Stimulated activated CD8-positive, alpha-beta memory T cell treated with anti-CD3 and anti-CD28 coated beads, Interleukin-12 subunit alpha, Interleukin-12 subunit beta, amount 100 ng/mL, for 24 hours (primary cell): ENCODE measurements around the gene DRC7.
A peak's percentile ranks its signal among the peaks of the same experiment; 100 is the strongest.

Experiments used
- DNase-seq: peaks from one replicate; pipeline ENCODE4 v3.0.0-alpha.2; 2020; ENCODE audit errors: extremely low read depth

Gene DRC7

DNA sequence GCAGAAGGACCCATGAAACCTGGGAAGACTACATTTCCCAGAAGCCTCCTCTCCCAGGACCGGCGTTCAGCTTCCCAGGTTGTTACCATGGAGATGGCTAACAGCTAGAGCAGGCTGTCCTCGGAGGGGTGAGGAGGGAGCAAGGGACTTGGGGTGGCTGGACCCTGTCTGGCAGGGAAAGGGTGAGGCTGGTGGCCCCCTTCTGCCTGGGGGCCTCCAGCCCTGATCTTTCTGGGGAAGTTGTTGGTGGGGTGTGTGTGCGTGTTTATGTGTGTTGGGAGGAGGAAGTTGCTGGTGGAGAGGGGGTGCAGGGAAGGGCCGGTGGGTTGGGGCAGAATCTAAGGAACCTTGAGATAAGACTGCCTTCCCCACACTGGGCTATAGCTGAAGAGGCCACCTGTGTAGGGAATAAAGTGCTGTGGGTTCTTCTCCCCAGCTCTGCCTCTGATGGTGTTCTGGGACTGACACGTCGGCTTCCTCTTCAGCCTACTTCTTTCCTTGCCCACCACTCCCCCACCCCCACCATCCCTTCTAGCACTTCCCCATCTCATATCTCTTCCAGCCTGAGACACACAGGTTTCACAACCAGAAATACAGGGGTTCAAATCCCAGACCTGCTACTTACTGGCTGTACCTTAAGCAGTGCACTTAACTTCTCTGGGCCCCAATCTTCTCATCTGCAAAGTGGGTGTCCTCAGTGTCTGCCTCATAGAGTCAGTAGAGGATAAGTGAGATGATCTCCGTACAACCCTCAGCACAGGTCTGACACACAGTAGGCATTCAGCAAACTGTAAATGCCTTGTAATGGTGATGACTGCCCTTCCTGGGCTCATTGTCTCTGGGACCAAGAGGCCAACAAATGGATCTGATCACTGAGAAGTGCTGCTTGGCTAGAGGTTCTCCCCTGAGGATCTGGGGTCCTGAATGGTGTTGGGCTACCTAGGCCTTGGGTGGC lies at the start of gene DRC7:
DRC7 (plus strand) TSS at position 82 of the 955 bp plus-strand sequence. CDS start 3,144 bp downstream, outside the sequence.
- DNase-seq = no peak

GRCh38 chr16:57645169-57645568 lies 49.4 kb upstream of the DRC7 start:
- DNase-seq = no peak

- DNase-seq = no peak
Measured at GRCh38 chr16:57645691-57646387, 48.8 kb upstream of the DRC7 start.

DNA sequence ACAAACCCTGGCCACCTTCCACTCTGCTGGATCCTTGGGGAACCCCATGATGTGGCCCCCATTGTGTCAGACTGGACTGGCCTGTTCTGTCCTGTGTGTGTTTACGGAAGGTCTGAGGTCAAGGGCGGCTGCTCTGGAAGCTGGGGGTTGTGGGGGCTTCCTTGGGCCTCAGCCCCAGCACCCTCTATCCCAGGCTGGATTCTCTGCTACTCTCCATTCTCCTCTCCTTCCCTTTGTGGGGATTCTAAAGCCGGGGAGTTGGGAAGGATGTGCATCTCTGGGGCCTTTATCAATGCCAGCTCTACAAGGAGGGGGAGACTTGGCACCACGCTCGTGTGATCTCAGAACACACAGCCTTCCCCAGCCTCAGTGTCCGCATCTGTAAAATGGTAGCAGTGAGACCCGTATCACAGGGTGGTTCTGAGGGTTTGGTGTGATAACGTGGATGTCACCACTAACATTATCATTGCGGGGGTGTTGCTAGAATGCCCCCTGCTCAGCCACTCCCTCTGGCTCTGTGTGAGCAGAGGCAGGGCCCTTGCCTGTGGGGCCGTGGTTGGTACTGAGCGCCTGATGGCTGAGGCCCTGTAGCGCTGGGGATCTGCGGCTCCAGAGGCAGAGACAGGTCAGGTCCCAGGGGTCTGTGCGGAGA lies 48.1 kb upstream of the DRC7 start:
- no peak for DNase-seq

- no peak for DNase-seq
Measured at GRCh38 chr16:57647136-57647875, 47.3 kb upstream of the DRC7 start.

DNA sequence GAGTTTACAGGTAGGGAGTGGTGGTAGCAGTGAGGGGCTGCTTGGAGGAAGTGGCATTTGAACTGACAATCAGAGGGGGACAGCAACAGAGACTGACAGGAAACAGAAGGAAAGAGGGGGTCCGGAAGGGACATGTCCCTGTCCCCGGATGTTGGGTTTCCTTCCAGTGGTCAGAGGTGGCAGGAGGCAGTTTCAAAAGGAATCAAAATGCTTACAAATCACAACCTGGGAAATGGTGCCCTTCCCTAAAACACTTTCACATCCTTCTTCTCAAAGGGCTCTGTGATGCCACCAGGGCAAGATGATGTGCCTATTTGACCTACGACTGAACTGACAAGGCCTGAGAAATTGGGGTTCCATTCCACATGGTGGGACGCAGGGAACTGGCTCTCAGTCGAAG lies 46.5 kb upstream of the DRC7 start:
- no peak for DNase-seq

- peak; percentile 55 for DNase-seq
Measured at GRCh38 chr16:57648581-57649442, 45.8 kb upstream of the DRC7 start.

GRCh38 chr16:57649443-57649751 lies 45.2 kb upstream of the DRC7 start:
- DNase-seq = no peak

DNA sequence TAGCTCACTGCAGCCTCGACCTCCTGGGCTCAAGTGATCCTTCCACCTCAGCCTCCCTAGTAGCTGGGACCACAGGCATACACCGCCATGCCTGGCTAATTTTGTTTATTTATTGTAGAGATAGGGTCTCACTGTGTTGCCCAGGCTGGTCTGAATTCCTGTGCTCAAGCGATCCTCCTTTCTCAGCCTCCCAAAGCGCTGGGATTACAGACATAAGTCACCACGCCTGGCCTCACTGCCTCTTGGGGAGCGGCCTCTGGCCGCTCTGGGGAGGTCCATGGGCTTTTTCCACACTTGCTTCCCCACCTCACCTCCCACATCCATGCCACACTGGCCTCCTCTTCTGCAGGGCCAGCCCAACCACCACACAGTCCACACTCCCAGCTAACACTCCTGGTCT lies 44.8 kb upstream of the DRC7 start:
- DNase-seq = no peak

DNA sequence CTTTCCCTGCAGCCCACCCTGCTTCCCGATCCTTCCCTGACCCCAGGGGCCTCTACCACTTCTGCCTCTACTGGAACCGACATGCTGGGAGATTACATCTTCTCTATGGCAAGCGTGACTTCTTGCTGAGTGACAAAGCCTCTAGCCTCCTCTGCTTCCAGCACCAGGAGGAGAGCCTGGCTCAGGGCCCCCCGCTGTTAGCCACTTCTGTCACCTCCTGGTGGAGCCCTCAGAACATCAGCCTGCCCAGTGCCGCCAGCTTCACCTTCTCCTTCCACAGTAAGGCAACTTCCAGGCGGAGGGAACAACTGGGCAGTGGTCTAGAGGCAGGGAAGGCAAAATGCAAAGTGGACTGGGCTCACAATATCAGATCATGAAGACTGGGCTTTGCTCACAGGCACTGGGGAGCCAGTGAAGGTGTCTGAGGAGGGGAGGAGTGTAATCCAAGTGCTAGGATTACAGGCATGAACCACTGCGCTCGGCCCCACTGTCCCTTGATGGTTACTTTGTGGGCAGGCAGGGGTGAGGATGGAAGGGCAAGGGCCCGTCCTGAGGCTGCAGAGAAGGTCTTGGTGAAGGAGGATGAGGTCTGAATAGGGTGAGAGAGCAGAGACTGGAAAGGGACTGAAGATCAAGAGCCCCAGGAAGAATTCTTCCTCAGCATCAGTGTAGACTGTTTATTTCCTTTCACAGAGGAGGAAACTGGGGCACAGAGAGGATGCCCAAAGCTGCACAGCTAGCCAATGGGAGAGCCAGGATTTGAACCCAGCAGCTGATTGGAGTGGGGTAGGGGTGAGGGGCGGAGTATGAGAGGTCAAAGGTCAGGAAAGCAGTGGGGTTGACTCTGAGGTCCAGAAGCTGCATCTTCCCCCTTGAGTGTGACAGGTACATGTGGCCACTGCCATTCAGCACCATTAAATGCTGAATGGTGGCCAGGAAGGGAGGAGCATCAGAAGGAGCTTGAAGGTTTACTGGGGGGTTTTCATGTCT lies 43.0 kb upstream of the DRC7 start:
- DNase-seq = no peak

DNA sequence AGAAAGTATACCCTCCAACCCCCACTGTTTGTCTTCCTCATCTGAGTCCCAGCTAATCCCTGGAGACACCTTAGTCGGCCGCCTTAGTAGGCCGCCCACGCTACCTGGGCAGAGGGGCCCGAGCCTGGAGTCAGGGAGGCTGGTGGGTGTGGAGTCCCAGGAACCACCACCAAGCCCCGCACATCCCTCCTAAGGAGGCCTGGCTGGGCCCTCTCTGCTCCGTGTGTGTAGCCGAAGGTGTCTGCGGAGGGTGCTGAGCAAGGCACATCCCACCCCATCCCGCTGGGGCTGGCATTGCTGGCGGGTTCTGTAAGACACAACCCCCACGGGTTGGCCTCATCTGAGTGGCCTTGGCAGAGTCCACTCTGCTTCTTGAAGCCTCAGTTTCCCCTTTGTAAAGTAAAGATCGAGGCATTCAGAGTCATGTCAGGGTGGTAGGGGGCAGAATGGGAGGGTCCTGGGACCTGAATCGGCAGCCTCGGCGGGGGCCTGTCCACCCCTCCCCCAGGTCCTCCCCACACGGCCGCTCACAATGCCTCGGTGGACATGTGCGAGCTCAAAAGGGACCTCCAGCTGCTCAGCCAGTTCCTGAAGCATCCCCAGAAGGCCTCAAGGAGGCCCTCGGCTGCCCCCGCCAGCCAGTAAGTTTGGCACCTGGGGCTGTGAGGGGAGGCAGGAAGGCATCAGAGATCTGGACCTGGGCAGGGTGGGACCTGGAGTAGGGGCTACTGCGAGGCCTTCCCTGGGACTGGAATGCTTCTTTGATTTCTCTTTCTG lies 41.7 kb upstream of the DRC7 start:
- no peak for DNase-seq

DNA sequence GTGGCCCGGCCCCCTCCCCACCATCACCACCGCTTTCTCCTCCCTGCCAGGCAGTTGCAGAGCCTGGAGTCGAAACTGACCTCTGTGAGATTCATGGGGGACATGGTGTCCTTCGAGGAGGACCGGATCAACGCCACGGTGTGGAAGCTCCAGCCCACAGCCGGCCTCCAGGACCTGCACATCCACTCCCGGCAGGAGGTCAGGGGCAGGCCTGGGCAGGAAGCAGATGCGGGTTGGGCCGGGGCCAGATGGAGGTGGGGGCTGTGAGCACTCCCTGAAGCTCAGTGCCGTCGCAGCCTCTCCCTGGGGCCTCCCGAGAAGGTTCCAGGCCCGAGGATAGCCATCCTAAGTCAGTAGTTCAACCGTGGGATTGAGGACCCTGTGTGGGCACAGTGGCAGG lies 40.7 kb upstream of the DRC7 start:
- no peak for DNase-seq

DNA sequence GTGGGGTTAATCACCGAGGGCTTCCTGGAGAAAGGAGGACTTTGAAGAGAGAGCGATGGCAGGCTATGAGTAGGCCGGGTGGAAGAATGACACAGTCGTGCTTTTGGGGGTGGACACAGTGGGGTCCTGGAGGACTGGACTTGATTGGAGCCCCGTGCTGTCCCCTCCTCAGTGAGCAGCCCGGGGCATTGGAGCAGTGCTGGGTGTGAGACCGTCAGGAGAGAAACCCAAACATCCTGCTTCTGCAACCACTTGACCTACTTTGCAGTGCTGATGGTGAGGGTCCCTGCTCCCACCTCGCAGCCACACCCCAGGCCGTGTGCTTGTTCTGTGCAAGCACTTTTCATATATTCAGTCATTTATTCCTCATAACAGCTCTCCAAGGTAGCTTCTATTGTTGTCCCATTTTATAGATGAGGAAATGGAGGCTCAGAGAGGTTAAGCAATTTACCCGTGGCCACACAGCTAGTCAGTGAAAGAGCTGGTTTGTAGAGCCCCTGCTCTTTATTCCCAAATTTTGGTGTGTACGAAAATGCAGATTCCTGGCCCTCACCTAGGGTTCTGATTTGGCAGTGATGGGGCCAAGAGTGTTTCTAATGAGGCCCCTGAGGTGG lies 38.2 kb upstream of the DRC7 start:
- DNase-seq = no peak

GRCh38 chr16:57657228-57657627 lies 37.4 kb upstream of the DRC7 start:
- no peak for DNase-seq

- no peak for DNase-seq
Measured at GRCh38 chr16:57658130-57658877, 36.3 kb upstream of the DRC7 start.

DNA sequence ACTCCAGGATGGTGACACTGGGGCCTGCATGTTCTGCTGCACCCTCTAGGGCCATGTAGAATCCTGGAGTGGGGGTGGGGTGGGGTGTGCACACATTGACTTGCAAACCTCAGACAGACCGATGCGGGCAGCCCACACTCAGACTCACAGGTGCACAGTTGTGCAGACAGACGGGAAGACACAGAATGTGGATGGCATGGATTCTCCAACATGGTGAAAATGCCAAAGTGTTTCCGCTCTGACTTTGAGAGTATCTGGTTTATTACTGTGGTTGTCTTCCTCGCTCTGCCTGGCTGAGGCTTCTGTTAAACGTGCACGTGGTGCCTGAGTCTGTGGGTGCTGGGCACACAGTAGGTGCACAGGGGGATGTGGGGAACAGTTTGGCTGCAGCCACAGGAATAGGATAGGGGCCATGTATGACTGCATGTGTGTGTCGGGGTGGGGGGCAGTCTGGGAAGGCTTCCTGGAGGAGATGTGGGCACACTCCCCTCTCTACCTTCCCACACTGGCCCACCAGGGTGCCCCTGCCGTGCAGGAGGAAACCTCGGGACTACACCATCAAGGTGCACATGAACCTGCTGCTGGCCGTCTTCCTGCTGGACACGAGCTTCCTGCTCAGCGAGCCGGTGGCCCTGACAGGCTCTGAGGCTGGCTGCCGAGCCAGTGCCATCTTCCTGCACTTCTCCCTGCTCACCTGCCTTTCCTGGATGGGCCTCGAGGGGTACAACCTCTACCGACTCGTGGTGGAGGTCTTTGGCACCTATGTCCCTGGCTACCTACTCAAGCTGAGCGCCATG lies 35.5 kb upstream of the DRC7 start:
- DNase-seq = no peak
